NK-92 treated with Interleukin-12 subunit alpha and Interleukin-12 subunit beta, amount 100 ng/mL, for 24 hours (cell line): ENCODE results near the gene EMB.
"Not testable (repeated sequence)": the region's sequence is repeated elsewhere in the genome, so short reads cannot be mapped to it uniquely, and the experiment has no call there.

Experiments
- DNase-seq: peaks from one replicate; lab custom pipeline; 2025; lab: John Stamatoyannopoulos, UW

EMB gene

DNA sequence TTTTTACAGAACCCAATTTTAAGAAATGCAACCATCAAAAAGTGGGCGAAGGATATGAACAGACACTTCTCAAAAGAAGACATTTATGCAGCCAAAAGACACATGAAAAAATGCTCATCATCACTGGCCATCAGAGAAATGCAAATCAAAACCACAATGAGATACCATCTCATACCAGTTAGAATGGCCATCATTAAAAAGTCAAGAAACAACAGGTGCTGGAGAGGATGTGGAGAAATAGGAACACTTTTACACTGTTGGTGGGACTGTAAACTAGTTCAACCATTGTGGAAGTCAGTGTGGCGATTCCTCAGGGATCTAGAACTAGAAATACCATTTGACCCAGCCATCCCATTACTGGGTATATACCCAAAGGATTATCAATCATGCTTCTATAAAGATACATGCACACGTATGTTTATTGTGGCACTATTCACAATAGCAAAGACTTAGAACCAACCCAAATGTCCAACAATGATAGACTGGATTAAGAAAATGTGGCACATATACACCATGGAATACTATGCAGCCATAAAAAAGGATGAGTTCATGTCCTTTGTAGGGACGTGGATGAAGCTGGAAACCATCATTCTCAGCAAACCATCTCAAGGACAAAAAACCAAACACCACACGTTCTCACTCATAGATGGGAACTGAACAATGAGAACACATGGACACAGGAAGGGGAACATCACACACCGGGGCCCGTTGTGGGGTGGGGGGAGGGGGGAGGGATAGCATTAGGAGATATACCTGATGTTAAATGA is 19.7 kb downstream of the EMB start:
- not testable (repeated sequence) for DNase-seq

DNA sequence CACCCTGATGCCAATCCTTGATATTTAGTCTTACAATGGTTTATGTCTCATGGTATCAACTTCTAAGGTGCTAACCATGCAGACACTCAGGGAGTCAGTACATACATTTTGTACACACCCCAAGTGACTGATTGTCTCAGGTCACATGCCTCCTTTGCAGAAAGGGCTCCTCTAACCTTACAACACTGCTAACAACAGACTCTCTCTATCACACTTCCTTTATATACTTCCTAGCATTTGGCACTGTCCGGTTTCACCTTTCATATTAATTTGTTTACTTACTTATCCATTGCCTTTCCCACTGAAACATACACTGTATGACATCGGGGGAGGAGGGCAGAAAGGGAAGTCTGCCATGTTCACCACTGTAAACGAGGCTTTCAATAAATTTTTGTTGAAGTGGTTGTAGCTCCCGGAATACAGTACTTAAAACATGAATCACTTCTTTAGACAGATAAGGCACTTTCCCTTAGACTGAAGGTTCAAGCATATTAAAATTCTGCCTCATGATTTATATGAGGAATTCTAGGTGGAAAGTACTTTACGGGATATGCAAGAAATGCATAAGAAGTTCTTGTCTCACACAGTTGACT is 20.6 kb downstream of the EMB start:
- DNase-seq: no peak

DNA sequence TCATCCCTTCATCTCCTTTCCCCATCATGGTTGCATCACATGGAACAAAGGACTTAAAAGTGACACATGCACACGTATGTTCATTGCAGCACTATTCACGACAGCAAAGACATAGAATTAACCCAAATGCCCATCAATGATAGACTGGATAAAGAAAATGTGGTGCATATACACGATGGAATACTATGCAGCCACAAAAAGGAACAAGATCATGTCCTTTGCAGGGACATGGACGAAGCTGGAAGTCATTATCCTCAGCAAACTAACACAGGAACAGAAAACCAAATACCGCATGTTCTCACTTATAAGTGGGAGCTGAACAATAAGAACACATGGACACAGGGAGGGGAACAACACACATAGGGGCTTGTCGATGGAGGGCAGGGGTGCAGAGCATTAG is 21.4 kb downstream of the EMB start:
- not testable (repeated sequence) for DNase-seq

DNA sequence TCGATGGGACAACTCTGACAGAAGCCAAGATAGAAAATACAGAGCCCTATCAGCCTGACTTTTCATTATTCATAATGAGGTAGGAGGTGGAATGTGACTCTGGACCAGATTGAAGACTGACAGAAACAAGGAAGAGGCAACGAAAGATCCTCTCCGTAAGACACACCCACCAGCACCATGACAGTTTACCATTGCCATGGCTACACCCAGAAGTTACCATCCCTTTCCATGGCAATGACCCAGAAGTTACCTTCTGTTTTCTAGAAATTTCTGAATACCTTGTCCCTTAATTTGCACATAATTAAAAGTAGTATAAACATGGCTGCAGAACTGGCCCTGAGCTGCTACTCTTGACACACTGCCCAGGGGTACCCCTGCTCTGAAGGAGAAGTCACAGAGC is 24.5 kb downstream of the EMB start:
- DNase-seq: not testable (repeated sequence)

DNA sequence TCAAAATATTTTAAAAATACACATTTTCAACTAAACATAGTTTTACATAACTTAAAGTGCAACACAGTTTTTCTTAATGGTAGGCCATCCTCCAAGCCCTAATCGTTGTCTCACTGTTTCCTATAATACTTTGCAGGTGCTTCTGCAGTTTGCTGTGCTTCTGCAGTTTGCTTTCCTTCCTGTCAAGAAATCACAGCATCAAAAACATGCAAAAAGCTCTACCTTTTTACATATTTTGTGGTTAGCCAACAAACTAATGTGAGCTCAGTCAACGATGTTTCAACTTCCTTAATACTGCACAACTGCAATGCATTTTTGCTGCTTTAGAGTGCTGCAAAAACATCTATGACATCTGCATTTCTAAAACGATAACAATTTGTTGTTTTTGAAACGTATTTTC is 25.2 kb downstream of the EMB start:
- no peak for DNase-seq

DNA sequence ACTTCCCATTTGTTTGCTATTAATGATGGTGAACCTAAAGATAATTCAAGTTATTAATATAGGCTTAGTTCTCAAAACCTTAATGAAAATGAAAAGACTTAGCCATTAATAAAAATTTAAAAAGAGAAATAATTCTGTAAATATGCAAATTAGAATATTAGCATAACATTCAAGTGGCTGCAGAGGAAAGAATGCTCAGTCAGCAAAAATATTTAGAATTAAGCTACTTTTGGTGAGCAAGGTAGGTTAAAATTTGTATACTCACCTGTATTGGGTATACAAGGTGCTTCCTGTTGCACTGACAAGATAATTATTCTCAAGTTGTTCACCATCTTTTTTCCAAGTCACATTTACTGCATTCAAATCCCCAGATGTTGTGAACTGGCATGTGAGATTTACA is 30.2 kb downstream of the EMB start:
- DNase-seq: not testable (repeated sequence)

DNA sequence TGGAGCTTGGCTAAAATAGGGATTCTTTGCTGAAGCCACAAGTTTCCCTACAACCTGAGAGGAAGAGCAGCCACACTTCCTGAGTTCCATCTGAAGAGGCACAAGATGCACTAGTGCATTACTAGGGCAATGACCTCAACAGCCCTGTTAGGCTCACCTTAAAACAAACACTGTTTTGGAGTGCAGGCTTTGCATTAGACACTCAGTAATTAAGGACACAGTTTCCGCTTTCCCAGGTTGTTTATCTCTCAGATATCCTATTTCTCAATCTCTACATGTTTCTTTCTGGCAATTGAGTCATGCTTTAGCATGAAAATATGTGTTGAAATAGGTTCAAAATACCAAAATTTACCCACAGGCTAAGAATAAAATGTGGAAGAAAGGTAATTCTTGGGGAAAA is 34.2 kb downstream of the EMB start:
- DNase-seq: no peak

DNA sequence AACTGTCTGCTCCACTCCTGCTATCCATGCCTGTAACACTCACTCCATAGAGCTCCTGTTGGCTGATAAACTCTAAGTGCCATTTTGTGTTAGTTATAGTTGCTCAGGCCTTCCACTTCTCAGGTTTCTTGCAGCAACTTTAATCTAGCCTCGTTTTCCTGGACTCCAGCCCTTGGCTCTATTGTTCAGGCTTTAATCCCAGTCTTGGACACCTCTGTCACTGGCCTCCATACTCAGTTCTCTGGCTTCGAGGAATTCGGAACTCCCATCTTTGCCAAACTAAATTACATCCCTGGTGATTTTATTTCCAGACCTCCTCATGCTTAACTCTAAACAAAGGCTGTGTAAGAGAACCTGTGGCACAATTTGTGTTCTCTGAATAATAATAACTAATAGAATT is 39.8 kb downstream of the EMB start:
- DNase-seq: no peak

DNA sequence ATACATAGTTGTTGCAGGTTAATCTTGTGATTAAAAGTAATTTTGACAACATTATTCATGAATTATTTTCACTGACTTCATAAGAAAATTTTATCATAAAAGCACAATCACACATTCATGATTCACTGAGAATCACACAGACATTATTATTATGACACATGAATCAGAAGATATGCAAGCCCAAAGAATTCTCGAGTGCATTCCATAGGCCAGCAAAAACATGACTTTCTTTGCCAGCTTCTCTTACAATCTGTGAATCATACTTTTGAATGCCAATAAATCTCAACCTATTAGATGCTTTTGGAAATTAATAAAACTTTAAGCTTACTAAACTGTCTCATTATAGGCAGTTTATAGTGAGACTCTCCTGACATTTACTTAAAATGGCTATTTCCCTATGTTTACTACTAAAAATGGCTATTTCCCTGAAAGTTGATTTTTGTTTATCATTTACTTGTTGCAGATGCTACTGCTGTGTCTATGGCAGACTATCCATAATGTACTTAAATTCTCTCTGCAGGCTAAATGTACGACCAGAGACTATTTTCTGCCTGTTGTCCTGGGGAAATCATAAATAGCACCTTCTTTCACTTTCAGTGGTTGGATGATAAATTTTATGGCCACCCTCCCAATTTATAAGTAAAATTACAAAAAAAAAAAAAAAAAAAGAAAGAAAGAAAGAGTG is 47.0 kb downstream of the EMB start:
- not testable (repeated sequence) for DNase-seq

DNA sequence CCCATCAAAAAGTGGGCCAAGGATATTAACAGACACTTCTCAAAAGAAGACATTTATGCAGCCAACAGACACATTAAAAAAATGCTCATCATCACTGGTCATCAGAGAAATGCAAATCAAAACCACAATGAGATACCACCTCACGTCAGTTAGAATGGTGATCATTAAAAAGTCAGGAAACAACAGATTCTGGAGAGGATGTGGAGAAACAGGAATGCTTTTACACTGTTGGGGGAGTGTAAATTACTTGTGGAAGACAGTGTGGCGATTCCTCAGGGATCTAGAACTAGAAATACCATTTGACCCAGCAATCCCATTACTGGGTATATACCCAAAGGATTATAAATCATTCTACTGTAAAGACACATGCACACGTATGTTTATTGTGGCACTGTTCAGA is 48.8 kb downstream of the EMB start:
- not testable (repeated sequence) for DNase-seq

DNA sequence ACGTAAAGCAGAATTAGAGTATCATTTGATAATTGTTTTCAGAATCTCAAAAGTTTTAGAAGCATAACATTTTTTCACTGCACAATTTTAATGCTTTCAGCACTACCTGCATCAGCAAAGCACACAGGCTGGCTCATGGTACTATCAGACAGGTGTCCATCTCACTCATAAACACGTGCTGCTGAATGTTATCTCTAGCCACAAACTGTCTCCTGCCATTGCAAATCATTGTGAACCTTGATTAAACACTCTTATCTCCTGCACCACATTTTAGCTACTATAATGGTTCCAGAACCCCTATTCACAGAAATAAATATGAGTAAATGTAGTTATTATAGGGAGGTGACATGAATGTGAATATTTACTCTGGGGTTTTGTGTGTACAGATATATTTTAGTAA is 56.7 kb downstream of the EMB start:
- not testable (repeated sequence) for DNase-seq

DNA sequence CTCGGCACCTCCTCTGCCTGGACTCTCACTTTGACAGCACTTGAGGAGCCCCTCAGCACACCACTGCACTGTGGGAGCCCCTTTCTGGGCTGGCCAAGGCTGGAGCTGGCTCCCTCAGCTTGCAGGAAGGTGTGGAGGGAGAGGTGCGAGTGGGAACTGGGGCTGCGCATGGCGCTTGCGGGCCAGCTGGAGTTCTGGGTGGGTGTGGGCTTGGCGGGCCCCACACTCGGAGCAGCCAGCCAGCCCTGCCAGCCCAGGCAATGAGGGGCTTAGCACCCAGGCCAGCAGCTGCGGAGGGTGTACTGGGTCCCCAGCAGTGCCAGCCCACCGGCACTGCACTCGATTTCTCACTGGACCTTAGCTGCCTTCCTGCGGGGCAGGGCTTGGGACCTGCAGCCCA is 64.4 kb downstream of the EMB start:
- DNase-seq: not testable (repeated sequence)

DNA sequence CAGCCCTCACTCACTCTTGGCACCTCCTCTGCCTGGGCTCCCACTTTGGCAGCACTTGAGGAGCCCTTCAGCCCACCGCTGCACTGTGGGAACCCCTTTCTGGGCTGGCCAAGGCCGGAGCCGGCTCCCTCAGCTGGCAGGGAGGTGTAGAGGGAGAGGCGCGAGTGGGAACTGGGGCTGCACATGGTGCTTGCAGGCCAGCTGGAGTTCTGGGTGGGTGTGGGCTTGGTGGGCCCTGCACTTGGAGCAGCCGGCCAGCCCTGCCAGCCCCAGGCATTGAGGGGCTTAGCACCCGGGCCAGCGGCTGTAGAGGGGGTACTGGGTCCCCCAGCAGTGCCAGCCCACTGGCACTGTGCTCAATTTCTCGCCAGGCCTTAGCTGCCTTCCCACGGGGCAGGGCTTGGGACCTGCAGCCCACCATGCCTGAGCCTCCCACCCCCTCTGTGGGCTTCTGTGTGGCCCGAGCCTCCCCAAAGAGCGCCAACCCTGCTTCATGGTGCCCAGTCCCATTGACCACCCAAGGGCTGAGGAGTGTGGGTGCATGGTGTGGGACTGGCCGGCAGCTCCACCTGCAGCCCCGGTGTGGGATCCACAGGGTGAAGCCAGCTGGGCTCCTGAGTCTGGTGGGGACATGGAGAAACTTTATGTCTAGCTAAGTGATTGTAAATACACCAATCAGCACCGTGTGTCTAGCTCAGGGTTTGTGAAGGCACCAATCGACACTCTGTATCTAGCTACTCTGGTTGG is 71.6 kb downstream of the EMB start:
- not testable (repeated sequence) for DNase-seq

DNA sequence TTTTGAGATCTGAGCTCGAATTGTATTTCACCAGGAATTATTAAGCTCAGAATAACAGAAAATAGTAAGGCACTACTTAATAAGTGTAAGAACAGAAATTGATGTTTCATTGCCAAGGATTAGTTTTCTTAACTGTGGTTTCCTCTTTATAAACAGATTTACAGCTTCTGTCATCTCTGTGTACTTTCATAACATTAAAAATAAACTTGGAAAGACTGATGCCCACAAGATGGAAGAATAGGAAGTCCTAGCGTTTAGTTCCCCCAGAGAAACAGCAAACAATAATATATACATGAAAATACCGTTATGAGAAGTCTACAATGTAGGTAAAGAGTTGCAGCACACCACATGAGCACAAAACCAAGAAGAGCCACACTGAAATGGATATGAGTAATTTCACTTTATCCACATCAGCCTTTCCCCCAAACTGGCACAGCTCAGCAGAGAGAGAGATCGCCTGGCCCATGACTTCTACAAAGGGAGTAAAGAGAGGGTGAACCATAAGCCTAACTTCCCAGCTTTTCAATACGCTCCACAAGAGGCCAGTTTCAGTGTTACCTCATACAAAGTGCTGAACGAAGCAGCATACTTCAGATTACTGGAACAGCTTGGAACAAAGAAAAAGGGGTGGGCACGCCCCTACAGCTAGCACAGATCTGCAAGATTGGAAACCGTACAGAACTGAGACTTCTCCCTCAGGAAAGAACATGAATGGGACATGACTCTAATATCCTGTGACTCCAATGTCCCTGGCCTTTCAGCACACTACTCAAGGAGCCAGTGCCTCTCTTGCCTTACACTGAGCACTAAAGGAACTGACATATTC is 75.4 kb downstream of the EMB start:
- DNase-seq: no peak

DNA sequence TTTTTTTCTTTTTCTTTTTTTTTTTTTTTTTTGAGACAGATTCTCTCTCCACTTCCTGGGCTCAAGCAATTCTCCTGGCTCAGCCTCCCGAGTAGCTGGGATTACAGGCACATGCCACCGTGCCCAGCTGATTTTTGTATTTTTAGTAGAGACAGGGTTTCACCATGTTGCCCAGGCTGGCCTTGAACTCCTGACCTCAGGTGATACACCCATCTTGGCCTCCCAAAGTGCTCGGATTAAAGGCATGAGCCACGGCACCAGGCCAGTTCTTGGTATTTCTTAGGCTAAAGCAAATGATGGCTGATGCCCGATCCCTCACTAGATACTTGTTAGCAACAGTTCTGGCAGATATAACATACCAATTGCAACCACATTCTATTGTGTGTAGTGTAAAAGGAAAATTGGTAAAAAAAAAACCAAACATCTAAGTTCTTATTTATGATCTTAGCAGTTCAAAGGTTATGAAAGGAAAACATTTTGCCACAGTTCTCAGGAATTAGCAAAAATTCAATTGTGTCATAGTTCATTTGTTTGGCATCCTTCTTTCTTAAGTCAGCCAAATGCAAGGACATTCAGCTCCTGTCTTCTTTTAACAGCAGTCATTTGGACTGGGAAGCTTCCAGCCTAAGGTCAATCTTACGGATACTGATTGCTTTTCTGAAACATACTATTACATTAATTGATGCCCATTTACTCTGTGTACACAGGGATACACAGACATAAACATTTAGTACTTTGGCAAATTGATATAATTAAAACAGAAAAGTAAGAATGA is 76.4 kb downstream of the EMB start:
- not testable (repeated sequence) for DNase-seq

DNA sequence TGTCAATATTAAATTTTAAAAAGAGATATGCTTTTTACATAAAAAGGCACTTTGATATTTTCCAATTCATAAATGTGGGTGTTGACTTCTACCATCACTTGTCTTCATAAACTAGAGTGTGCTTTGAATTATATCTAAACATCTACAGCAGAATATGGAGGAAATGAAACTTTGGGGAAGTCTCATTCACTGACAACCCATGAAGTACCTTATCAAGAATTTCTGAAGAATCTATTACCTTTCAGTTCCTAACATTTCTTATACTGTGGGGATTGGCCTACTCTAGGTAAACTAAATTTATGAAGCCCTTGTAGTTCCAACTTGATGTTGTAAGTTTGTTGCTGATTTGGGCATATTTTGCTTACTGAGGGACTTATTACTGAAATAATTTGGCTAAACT is 81.9 kb downstream of the EMB start:
- no peak for DNase-seq

DNA sequence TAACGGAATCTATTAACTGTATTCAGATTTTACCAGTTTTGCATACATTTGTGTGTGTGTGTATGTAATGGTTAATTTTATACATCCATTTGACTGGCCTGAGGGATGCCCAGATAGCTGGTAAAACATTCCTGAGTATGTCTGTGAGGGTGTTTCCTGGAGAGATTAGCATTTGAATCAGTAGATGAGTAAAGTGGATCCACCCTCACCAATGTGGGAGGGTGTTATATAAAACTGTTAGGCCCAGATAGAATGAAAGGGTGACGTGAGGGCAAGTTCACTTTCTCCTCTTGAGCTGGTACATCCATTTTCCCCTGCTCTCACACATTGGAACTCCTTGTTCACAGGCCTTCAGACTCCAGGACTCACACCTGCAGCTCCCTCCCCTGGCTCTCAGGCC is 88.7 kb downstream of the EMB start:
- no peak for DNase-seq
